CD4-positive, alpha-beta T cell (primary cell): ENCODE data around the gene TCTA. TPM values are rescaled to one million over a fixed set of nuclear protein-coding genes. Genes with fewer than 3 reads are reported as not detected.

Experiments used
- ATAC-seq: fragments of 200-7000 bp; cut with Tn5 transposase; one replicate; pipeline ENCODE4 v1.10.0; 2022; ENCODE audit warnings: mild to moderate bottlenecking; ENCODE audit not compliant: poor library complexity
- CTCF ChIA-PET: fragments of 350-600 bp; sonication (Branson Sonifier 250); formaldehyde crosslinking; loops from one replicate; lab custom pipeline; 2021; ENCODE audit warnings: antibody characterized with exemption, inconsistent platforms; lab: Charles Lee
- POLR2A ChIA-PET: fragments of 350-600 bp; sonication (Branson Sonifier 250); formaldehyde crosslinking; loops from one replicate; lab custom pipeline; 2021; ENCODE audit warnings: antibody characterized with exemption, inconsistent platforms; lab: Charles Lee
- DNase-seq, 14 experiments: peaks; one replicate each; pipeline ENCODE4 v3.0.0-alpha.2; 2013 to 2020; ENCODE audit warnings: mixed read lengths in 2 of 14
- H3K27ac ChIP-seq, 2 donors: one replicate each; pipeline versions ENCODE4 v1.5.1 to v1.7.0; 2013; ENCODE audit warnings: low read length in 2 of 2, low read depth in 1 of 2, mild to moderate bottlenecking in 1 of 2
- H3K27me3 ChIP-seq, 2 experiments: 1 replicate in 1 of 2; 2 replicates in 1 of 2; pipeline versions ENCODE4 v1.6.1 to v1.7.0; 2013; ENCODE audit warnings: low read length in 2 of 2, control low read depth in 1 of 2, mild to moderate bottlenecking in 1 of 2, moderate library complexity in 1 of 2; ENCODE audit not compliant: insufficient read depth in 2 of 2, control insufficient read depth in 1 of 2
- H3K36me3 ChIP-seq: one replicate; pipeline ENCODE4 v1.6.1; 2013; ENCODE audit warnings: low read length, control low read depth; ENCODE audit not compliant: insufficient read depth
- H3K4me1 ChIP-seq: one replicate; pipeline ENCODE4 v1.6.1; 2013; ENCODE audit warnings: low read length, control low read depth; ENCODE audit not compliant: insufficient read depth
- H3K4me3 ChIP-seq: one replicate; pipeline ENCODE4 v1.5.1; 2013; ENCODE audit warnings: mild to moderate bottlenecking, low read length, moderate library complexity
- H3K9me3 ChIP-seq, 2 experiments: 1 replicate in 1 of 2; 2 replicates in 1 of 2; pipeline versions ENCODE4 v1.6.1 to v1.7.0; 2013; ENCODE audit warnings: low read length in 2 of 2, mild to moderate bottlenecking in 2 of 2, control low read depth in 1 of 2, moderate library complexity in 1 of 2; ENCODE audit not compliant: control insufficient read depth in 1 of 2, insufficient read depth in 1 of 2
- H3K27ac Mint-ChIP-seq: one replicate; pipeline ENCODE4 v1.8.0; 2020; ENCODE audit warnings: mixed read lengths
- H3K27me3 Mint-ChIP-seq: one replicate; pipeline ENCODE4 v1.8.0; 2021; ENCODE audit warnings: mixed read lengths
- H3K36me3 Mint-ChIP-seq: one replicate; pipeline ENCODE4 v1.8.0; 2021; ENCODE audit warnings: low read depth, mixed read lengths
- H3K4me1 Mint-ChIP-seq: one replicate; pipeline ENCODE4 v1.8.0; 2021; ENCODE audit warnings: low read depth, mixed read lengths
- H3K4me3 Mint-ChIP-seq: one replicate; pipeline ENCODE4 v1.8.0; 2020; ENCODE audit warnings: mild to moderate bottlenecking, mixed read lengths
- H3K9me3 Mint-ChIP-seq: one replicate; pipeline ENCODE4 v1.8.0; 2020; ENCODE audit warnings: mixed read lengths
- intact Hi-C, 2 experiments: fragments of 100-400 bp; cut with DNase I in 1 of 2; cut with micrococcal nuclease in 1 of 2; formaldehyde crosslinking; loops; one replicate each; pipeline versions ENCODE4 v1.15.1 to v1.9.0; 2023 to 2025; cut with DNase I, micrococcal nuclease
- total RNA-seq, 174 experiments: library from RNA in 2 of 174; stranded (reverse) in 2 of 174; gene quantifications; one replicate each; pipeline ENCODE4 v1.2.3 and lab custom pipeline; 2021 to 2026
- TF ChIP-seq, protein P1 (sequence below): fragments of 200-600 bp; IDR thresholded peaks from one replicate; pipeline ENCODE4 v1.8.0; 2022; ENCODE audit warnings: antibody characterized with exemption, mild to moderate bottlenecking

Gene TCTA
- total RNA-seq, 2 experiments from 2014 or later: 21.4 to 22.0 TPM

DNA sequence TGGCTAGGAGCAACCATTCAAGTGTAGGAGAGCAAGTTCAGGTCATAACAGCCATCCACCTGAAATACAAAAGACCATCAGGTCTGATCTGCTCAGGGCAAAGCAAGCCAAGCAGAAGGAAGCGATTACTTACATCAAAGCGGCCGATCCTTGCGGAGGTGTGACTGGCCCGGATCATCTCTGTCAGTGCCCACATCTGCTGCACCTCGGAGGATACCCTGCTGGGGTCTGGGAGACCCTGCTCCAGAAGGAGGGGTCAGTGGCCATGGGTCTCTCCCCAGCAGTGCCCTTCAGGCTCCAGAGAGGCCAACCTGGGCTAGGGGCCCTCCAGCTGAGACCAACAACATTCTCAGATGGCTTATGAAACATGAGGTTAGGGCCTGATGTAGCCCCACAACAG is 12.6 kb downstream of the TCTA start:
- Mint-ChIP-seq H3K36me3 (peaks cover 28% of the 10 kb centered on the region), H3K27me3 (no peaks in the 10 kb centered on the region), H3K27ac (no peak overlapping the region), H3K4me1 (peaks cover 44% of the 10 kb centered on the region), H3K4me3 (peak overlapping the region; percentile 51), H3K9me3 (no peaks in the 10 kb centered on the region)
- H3K4me1 ChIP-seq: peaks cover 52% of the 10 kb centered on the region
- peaks cover 24% of the 10 kb centered on the region for H3K36me3 ChIP-seq
- no peak for DNase-seq
- CTCF ChIA-PET: no interaction called here
- H3K4me3 ChIP-seq: no peak overlapping the region
- POLR2A ChIA-PET: interaction anchor here (1.7 to 2.0 kb wide), 2 partner anchors 9 to 13 kb away, joined by 8 read pairs; partner anchors contain the start of genes RHOA and TCTA
- no peak for ATAC-seq
- intact Hi-C loops: loop anchor here in 1 of 2 experiments (5.0 kb wide), 1 partner anchor 88 kb away; no protein-coding TSS in a partner anchor
- H3K27ac ChIP-seq: no peak overlapping the region
- no peaks in the 10 kb centered on the region for H3K27me3 ChIP-seq
- no peaks in the 10 kb centered on the region for H3K9me3 ChIP-seq
- TF ChIP-seq, protein P1, sequence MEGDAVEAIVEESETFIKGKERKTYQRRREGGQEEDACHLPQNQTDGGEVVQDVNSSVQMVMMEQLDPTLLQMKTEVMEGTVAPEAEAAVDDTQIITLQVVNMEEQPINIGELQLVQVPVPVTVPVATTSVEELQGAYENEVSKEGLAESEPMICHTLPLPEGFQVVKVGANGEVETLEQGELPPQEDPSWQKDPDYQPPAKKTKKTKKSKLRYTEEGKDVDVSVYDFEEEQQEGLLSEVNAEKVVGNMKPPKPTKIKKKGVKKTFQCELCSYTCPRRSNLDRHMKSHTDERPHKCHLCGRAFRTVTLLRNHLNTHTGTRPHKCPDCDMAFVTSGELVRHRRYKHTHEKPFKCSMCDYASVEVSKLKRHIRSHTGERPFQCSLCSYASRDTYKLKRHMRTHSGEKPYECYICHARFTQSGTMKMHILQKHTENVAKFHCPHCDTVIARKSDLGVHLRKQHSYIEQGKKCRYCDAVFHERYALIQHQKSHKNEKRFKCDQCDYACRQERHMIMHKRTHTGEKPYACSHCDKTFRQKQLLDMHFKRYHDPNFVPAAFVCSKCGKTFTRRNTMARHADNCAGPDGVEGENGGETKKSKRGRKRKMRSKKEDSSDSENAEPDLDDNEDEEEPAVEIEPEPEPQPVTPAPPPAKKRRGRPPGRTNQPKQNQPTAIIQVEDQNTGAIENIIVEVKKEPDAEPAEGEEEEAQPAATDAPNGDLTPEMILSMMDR: no peak

DNA sequence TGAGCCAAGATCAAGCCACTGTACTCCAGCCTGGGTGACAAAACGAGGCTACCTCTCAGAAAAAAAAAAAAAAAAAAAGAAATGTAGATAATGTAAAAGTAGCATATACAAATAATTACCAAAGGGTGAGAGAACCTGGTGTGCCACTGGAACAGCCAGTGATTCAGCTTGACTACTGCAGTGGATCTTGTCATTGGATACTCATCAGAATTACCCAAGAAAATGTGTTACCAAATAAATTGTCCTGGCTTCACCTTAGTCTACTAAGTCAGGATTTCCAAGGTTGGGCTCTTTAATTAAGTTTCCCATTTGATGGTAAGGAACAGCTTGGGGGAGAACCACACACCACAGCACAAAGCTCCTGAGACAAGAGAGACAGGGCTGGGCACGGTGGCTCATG is 15.4 kb downstream of the TCTA start:
- TF ChIP-seq, protein P1: no peak
- Mint-ChIP-seq H3K27me3 (no peaks in the 10 kb centered on the region), H3K36me3 (peaks cover 20% of the 10 kb centered on the region), H3K4me3 (peak overlapping the region; percentile 70), H3K9me3 (no peaks in the 10 kb centered on the region), H3K4me1 (peaks cover 32% of the 10 kb centered on the region), H3K27ac (peak overlapping the region; percentile 89)
- no peak overlapping the region for H3K4me3 ChIP-seq
- no peak overlapping the region for H3K27ac ChIP-seq
- intact Hi-C loops: loop anchor here in 1 of 2 experiments (5.0 kb wide), 1 partner anchor 90 kb away; no protein-coding TSS in a partner anchor
- peaks cover 37% of the 10 kb centered on the region for H3K4me1 ChIP-seq
- no peaks in the 10 kb centered on the region for H3K27me3 ChIP-seq
- no peaks in the 10 kb centered on the region for H3K9me3 ChIP-seq
- ChIA-PET POLR2A (interaction anchor here (0.6 to 3.5 kb wide), 5 partner anchors 11 to 88 kb away, joined by 4 to 67 read pairs (median 4); partner anchors contain the start of genes RHOA, TCTA and USP4), CTCF (interaction anchor here (0.7 to 1.0 kb wide), 2 partner anchors 11 to 333 kb away, joined by 3 read pairs; no protein-coding TSS in a partner anchor)
- DNase-seq (no peak), ATAC-seq (no peak)
- peaks cover 9% of the 10 kb centered on the region for H3K36me3 ChIP-seq

- H3K4me1 ChIP-seq: peaks cover 33% of the 10 kb centered on the region
- POLR2A ChIA-PET: interaction anchor here (0.7 to 3.5 kb wide), 16 partner anchors 9 to 712 kb away, joined by 3 to 67 read pairs (median 5); partner anchors contain the start of genes ARIH2, DAG1, GPX1 and IP6K2
- CTCF ChIA-PET: interaction anchor here (0.5 to 1.9 kb wide), 9 partner anchors 13 to 257 kb away, joined by 3 to 11 read pairs (median 4); partner anchors contain the start of genes DAG1 and KLHDC8B
- H3K27ac ChIP-seq: peak overlapping the region; percentile 66 to 85
- H3K27ac Mint-ChIP-seq: peak overlapping the region; percentile 89
- no peaks in the 10 kb centered on the region for H3K9me3 ChIP-seq
- TF ChIP-seq, protein P1: no peak
- H3K4me3 ChIP-seq: peak overlapping the region; percentile 60
- peaks cover 9% of the 10 kb centered on the region for H3K36me3 ChIP-seq
- no peaks in the 10 kb centered on the region for H3K27me3 Mint-ChIP-seq
- peak; percentile 2 for ATAC-seq
- peak in 2 of 14 experiments; percentile 24 to 32 for DNase-seq
- H3K27me3 ChIP-seq: no peaks in the 10 kb centered on the region
- peak overlapping the region; percentile 95 for H3K4me3 Mint-ChIP-seq
- H3K9me3 Mint-ChIP-seq: no peaks in the 10 kb centered on the region
- peaks cover 20% of the 10 kb centered on the region for H3K36me3 Mint-ChIP-seq
- intact Hi-C loops: loop anchor here (1.0 to 5.0 kb wide), 4 partner anchors 16 to 91 kb away; partner anchors contain the start of genes TCTA (in 2 of the 2), DAG1 (in 1 of the 2) and USP4 (in 1 of the 2)
- H3K4me1 Mint-ChIP-seq: peaks cover 32% of the 10 kb centered on the region
Observed at GRCh38 chr3:49428752-49429080, 16.5 kb downstream of the TCTA start.
